ENCODE data around the gene ZFAND3.

GRCh38 chr6:38016824-38017223, 197.3 kb downstream of the ZFAND3 start:
- TF ChIP-seq ELK1 (IDR thresholded peaks at IDR 0.05; ENCODE audit: low read depth, low read length) (no peak), SIN3A (IDR thresholded peaks at IDR 0.05; ENCODE audit: low read depth, low read length) (no peak), CTCF (IDR thresholded peaks at IDR 0.05 in 2 of 3, conservative IDR thresholded peaks at IDR 0.05 in 1 of 3; ENCODE audit: control insufficient read depth in 2 of 3, extremely low read depth in 1 of 3, insufficient read depth in 1 of 3, low read depth in 3 of 3, low read length in 3 of 3) (no peak)
